Panc1 (cell line): ENCODE measurements around the gene RTL1. TPM values are rescaled to one million over a fixed set of nuclear protein-coding genes. Genes with fewer than 3 reads are reported as not detected.

Experiments used
- ATAC-seq: fragments of 200-7000 bp; cut with Tn5 transposase; 2 replicates; pipeline ENCODE4 v1.9.1; 2020; ENCODE audit warnings: mild to moderate bottlenecking, moderate library complexity
- BruUV-seq: library from RNA; stranded (reverse); fragments of 400-500 nt; replicated peaks from 2 replicates; lab custom pipeline; 2021; lab: Mats Ljungman, UMichigan
- CTCF ChIA-PET: fragments of 300-600 bp; sonication (Branson Sonifier 250); formaldehyde crosslinking; loops from one replicate; lab custom pipeline; 2022; ENCODE audit warnings: antibody characterized with exemption; lab: Charles Lee
- POLR2A ChIA-PET: fragments of 300-600 bp; sonication (Branson Sonifier 250); formaldehyde crosslinking; loops from one replicate; lab custom pipeline; 2022; ENCODE audit warnings: antibody characterized with exemption; lab: Charles Lee
- DNase-seq: peaks from one replicate; pipeline ENCODE4 v3.0.0-alpha.2; 2010; ENCODE audit warnings: low read depth, low spot score
- H3K27ac ChIP-seq: 2 replicates; pipeline ENCODE4 v1.5.1; 2011; ENCODE audit warnings: mild to moderate bottlenecking, low read length, inconsistent platforms
- H3K27me3 ChIP-seq: fragments of 200-500 bp; sonication (Bioruptor generic); 2 replicates; pipeline ENCODE4 v1.6.0; 2014; ENCODE audit warnings: low read length, inconsistent platforms; ENCODE audit not compliant: control insufficient read depth, insufficient read depth
- H3K36me3 ChIP-seq: fragments of 200-500 bp; sonication (Bioruptor generic); 2 replicates; pipeline ENCODE4 v1.5.1; 2014; ENCODE audit warnings: inconsistent platforms, mild to moderate bottlenecking, low read length, moderate library complexity; ENCODE audit not compliant: control insufficient read depth, insufficient read depth
- H3K4me1 ChIP-seq: 2 replicates; pipeline ENCODE4 v1.5.1; 2011; ENCODE audit warnings: inconsistent platforms, mild to moderate bottlenecking, low read length, moderate library complexity; ENCODE audit not compliant: control insufficient read depth, insufficient read depth
- H3K4me3 ChIP-seq, 2 experiments: 2 replicates each; pipeline ENCODE4 v1.5.1; 2011 to 2012; ENCODE audit warnings: low read depth in 2 of 2, low read length in 2 of 2, mild to moderate bottlenecking in 2 of 2, inconsistent platforms in 1 of 2, moderate library complexity in 1 of 2
- H3K9me3 ChIP-seq: fragments of 200-500 bp; sonication (Bioruptor generic); 2 replicates; pipeline ENCODE4 v1.5.1; 2014; ENCODE audit warnings: low read depth, mild to moderate bottlenecking, inconsistent platforms, low read length, moderate library complexity; ENCODE audit not compliant: control insufficient read depth, insufficient read depth
- CTCF ChIP-seq: fragments of 450-650 bp; IDR thresholded peaks from 2 replicates; pipeline ENCODE4 v1.5.1; 2017; ENCODE audit warnings: mild to moderate bottlenecking
- POLR2AphosphoS5 ChIP-seq: IDR thresholded peaks from 2 replicates; pipeline ENCODE4 v1.6.1; 2012; ENCODE audit warnings: mild to moderate bottlenecking, low read depth, low read length, moderate library complexity
- REST ChIP-seq, 2 experiments: IDR thresholded peaks; 2 replicates each; pipeline ENCODE4 v1.6.1; 2011 to 2012; ENCODE audit warnings: low read depth in 2 of 2, control low read depth in 1 of 2, low read length in 1 of 2, mild to moderate bottlenecking in 1 of 2, moderate library complexity in 1 of 2; ENCODE audit not compliant: insufficient read depth in 1 of 2
- SIN3A ChIP-seq: IDR thresholded peaks from 2 replicates; pipeline ENCODE4 v1.6.1; 2012; ENCODE audit warnings: low read depth, mild to moderate bottlenecking, low read length, moderate library complexity, borderline replicate concordance; ENCODE audit not compliant: insufficient read depth
- TCF7L2 ChIP-seq: IDR thresholded peaks from 2 replicates; pipeline ENCODE4 v1.6.1; 2011; ENCODE audit warnings: mild to moderate bottlenecking, low read depth, low read length, inconsistent platforms
- in situ Hi-C: cut with HindIII; loops from 2 replicates; pipeline ENCODE4 v1.10.0; 2016; ENCODE audit warnings: low sequenced_read_pairs, low pct_unique_long_range_greater_than_20kb
- intact Hi-C: fragments of 100-400 bp; cut with micrococcal nuclease; formaldehyde crosslinking; loops from one replicate; pipeline ENCODE4 v1.10.0; 2022; ENCODE audit not compliant: unreplicated experiment
- total RNA-seq: library from RNA; stranded (reverse); gene quantifications from one replicate; pipeline ENCODE4 v1.2.1, GENCODE V29; 2021; ENCODE audit not compliant: unreplicated experiment

The RTL1 gene
- total RNA-seq, 1 experiment from 2014 or later, result not detected

- TF ChIP-seq SIN3A, result no peak
- POLR2A ChIA-PET, result no interaction called here
- H3K27me3 ChIP-seq, result no peaks in the 10 kb centered on the region
- in situ Hi-C loops (no loop called here), intact Hi-C loops (no loop called here)
- no TSS peak for BruUV-seq
- no peak overlapping the region for H3K27ac ChIP-seq
- ATAC-seq (no peak), DNase-seq (no peak)
- no peaks in the 10 kb centered on the region for H3K9me3 ChIP-seq
- H3K36me3 ChIP-seq, result no peaks in the 10 kb centered on the region
- no peak overlapping the region for H3K4me3 ChIP-seq
- CTCF ChIA-PET, result no interaction called here
- no peaks in the 10 kb centered on the region for H3K4me1 ChIP-seq
Measured at GRCh38 chr14:100893760-100894159, 9.8 kb downstream of the RTL1 start.

GRCh38 chr14:100893228-100893601 lies 10.3 kb downstream of the RTL1 start:
- no peak for TF ChIP-seq REST (IDR thresholded peaks at IDR 0.05; ENCODE audit: insufficient read depth in 1 of 2, low read depth in 2 of 2, low read length in 1 of 2)
- TF ChIP-seq CTCF, result no peak
- no peak for TF ChIP-seq TCF7L2
- TF ChIP-seq SIN3A, result no peak
- TF ChIP-seq POLR2AphosphoS5, result no peak
- Histone ChIP-seq H3K9me3 (no peaks in the 10 kb centered on the region), H3K27ac (no peak overlapping the region), H3K4me1 (no peaks in the 10 kb centered on the region), H3K27me3 (no peaks in the 10 kb centered on the region), H3K4me3 (no peak overlapping the region), H3K36me3 (no peaks in the 10 kb centered on the region)
- POLR2A ChIA-PET, result no interaction called here
- intact Hi-C loops, result no loop called here
- BruUV-seq, result no TSS peak
- in situ Hi-C loops, result no loop called here
- CTCF ChIA-PET, result interaction anchor here (0.7 kb wide), 1 partner anchor 230 kb away, joined by 3 read pairs; no protein-coding TSS in a partner anchor
- DNase-seq (no peak), ATAC-seq (no peak)

GRCh38 chr14:100892496-100893227 lies 10.9 kb downstream of the RTL1 start:
- H3K4me1 ChIP-seq, result no peaks in the 10 kb centered on the region; the same call in 1 of the 2 replicates
- CTCF ChIA-PET, result interaction anchor here (0.7 kb wide), 1 partner anchor 230 kb away, joined by 3 read pairs; no protein-coding TSS in a partner anchor
- intact Hi-C loops, result no loop called here
- in situ Hi-C loops, result no loop called here
- no peaks in the 10 kb centered on the region for H3K36me3 ChIP-seq
- POLR2A ChIA-PET, result no interaction called here
- H3K9me3 ChIP-seq, result no peaks in the 10 kb centered on the region
- H3K4me3 ChIP-seq, result no peak overlapping the region
- BruUV-seq, result no TSS peak
- ATAC-seq (no peak), DNase-seq (no peak)
- no peak overlapping the region for H3K27ac ChIP-seq
- TF ChIP-seq REST (IDR thresholded peaks at IDR 0.05; ENCODE audit: insufficient read depth in 1 of 2, low read depth in 2 of 2, low read length in 1 of 2), result no peak
- no peak for TF ChIP-seq SIN3A
- no peak for TF ChIP-seq CTCF
- TF ChIP-seq TCF7L2, result no peak
- H3K27me3 ChIP-seq, result no peaks in the 10 kb centered on the region
